Measurements from ENCODE around the gene RAC2.
"Not testable (repeated sequence)": the region's sequence is repeated elsewhere in the genome, so short reads cannot be mapped to it uniquely, and the experiment has no call there.

RAC2 gene

DNA sequence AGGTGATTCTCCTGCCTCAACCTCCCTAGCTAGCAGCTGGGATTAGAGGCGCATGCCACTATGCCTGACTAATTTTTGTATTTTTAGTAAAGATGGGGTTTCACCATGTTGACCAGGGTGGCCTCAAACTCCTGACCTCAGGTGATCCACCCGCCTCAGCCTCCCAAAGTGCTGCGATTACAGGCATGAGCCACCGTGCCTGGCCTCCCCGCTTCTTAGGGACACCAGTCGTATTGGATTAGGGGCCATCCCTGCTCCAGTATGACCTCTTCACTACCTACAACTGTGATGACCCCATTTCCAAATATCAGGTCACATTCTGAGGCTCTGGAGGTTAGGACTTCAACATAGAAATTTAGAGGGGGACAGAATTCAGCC lies 42.6 kb downstream of the RAC2 start:
- not testable (repeated sequence) for DNase-seq

- DNase-seq: no peak
Observed at GRCh38 chr22:37199760-37200108, 44.3 kb downstream of the RAC2 start.

DNA sequence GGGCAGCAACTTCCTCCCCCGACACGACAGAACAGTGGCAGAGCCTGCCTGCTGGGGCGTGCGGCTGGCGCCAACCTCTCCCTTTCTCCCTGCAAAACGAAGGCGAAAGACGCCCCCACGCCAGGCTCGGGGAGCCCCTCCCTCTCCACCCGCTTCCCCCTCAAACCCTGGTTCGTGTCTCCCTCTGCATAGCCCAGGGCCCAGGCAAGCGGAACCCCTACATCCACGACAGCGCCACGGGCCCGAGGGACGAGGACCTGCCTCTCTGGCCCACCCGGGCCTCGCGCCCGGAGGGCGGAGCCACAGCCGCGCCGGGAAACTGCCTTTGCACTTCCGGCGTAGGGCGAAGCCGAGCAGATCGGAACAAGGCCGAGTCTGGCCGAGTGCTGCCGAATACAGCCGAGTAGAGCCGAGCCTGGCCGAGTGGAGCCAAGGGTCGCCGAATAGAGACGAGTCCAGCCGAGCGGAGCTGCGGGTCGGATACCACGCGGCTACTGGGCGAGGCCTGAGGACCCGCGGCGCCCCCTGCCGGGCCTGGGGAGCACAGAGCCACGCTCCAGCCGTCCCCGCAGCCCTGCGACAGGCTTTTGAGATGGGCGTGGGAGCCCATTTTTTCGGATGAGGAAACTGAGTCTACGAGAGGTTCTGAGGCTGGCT lies 44.8 kb downstream of the RAC2 start:
- peak; percentile 99 for DNase-seq

DNA sequence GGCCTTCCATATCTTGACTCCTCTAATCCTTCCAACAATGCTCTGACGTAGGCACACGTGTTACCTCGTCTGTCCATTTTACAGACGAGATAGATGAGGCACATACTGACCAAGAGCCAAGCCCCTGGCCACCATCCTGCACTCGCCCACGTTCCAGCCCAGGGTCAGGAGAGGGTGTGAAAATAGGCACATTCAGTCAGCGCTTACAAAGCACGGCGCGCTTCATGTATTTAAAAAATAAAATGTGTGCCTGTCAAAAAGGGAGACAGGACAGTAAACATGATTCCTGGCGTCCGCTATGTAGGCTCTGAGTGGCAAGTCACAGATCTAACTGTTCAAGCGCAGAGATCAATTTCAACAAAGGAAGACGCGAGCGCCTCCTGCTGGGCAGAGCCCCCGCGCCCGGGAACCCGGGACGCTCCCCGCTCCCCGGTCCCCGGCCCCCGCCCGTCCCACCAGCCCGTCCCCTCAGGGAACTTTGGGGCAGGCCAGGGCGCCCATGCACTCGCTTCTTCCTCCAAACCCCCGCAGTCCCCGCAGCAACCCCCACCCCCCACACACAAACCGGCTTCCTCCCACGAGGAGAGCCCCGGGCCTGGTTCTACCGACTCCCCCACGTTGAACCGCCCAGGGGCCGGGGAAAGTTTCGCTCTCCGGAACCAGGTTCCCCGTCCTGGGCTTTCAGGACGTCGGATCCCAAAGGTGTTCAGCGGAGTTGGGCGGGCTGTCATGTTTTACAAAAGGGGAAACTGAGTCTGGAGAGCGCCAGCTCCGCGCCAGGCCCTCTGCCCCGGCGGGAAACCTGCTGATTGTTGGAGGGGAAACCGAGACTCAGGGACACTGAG lies 45.6 kb downstream of the RAC2 start:
- DNase-seq: peak; percentile 95

GRCh38 chr22:37197451-37198257 lies 46.4 kb downstream of the RAC2 start:
- no peak for DNase-seq

DNA sequence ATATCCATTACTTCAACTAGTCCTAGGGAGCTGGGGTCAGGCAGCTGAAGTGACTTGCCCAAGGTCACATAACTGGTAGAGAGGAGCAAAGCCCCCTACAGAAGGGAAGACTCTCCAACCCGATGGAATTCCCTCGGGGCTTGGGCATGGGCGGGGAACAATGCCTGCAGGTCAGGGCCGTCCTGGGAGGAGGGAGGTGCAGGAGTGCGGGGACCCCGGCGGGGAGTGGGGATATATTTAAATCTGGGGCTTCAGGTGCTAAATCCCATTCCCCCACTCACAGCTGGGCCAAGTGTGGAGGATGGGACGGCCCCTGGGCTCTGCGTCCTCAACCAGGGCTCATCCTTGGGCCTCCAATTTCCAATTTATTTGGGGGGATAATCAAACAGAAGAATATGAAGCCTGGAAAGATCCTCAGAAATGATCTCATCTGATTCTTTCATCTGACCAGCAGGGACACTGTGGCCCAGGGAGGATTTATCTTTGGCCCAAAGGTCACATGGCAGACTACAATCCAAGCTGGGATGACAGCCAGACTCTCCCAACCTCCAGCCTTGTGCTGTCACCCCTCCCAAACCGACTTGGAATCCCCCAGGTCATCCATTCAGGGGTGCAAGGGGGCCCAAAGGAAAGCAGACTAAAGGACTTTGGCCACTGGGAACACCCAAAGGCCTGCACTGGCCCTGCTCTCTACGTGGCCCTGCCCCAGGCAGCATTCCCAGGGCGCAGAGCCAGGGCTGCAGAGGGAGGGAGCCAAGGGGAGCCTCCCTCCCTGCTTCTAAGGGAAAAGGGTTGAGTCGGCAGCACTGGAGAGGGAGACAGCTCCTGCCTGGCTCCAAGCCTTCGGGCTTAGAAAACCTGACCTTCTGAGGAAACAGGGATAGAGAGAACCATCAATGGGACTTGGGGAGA lies 47.3 kb downstream of the RAC2 start:
- no peak for DNase-seq

DNA sequence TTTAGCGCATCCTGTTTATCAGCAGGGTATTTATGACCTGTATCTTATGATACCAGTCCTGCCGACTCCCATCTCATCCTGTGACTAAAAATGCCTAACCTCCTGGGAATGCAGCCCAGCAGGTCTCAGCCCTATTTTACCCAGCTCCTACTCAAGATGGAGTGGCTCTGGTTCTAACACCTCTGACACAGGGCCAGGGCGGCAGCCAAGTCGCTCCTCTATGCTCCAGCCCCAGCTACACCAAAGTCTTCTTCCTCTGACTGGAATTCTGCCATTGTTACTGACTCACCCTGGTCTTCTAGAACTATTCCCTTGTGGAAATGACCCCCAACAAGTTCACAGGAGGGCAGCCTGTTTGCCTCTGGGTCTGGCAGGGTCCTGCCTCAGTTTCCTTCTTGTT lies 48.1 kb downstream of the RAC2 start:
- no peak for DNase-seq

- DNase-seq: no peak
Observed at GRCh38 chr22:37194750-37195149, 49.3 kb downstream of the RAC2 start.

DNA sequence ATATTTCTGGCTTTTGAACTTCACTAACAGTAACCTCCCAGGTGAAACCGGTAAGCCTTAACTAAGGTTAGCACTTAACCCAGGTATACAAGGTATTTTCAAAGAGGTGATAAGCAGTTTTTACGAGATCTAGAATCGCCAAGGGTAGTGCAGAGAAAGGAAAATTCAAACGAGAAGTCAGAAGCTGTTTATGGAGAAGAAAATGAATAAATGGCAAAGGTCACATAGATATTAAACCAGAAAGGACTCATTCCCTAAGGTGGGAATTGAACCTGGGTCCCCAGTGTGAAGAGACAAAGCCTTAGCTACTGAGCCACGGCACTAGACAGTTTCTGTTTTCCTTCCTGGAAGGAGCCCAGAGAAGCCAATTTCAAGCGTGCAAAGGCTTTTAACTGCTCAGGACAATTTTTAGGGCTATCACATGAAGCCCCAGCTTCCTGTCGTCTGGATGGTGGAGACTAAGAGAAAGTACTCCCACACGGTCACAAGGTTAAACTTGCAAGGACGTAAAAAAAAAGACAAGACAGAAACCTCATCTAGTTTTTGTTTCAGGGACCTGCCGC lies 50.4 kb downstream of the RAC2 start:
- no peak for DNase-seq

DNA sequence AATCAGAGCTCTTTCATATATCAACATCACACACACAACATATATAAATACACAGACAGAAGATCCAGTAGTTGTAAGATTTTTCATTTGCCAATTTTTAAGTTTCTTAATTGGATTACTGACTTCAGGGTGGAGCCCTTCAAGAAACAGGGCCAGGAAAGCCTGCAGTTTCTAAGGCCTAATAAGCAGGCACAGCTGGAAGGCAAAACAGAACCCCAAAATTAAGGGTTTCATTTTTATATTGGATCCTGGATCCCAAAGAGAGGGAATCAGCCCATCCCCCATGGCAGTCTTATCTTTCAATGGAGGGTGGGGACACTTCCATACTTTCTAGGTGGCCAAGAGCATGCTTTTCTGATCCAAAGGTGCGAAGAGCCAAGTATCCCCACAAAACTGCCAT lies 51.3 kb downstream of the RAC2 start:
- no peak for DNase-seq

DNA sequence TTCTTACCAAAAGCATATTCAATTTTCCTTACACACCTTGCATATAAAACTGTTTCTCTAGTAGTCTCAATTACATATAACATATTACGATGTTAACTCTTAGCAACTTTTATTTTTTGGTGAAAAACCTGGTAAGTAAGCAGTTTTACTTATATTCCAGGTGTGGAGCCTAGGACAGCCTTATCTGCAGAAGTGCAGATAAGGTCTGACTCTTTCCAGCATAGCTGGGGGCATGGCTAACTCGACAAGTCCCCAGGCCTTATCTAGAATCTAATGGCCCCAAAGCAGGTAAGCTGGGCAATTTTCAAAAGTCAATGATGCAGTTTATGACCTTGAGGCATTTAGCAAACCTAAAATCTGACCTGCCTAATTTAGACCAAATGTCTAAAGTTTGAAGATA lies 51.9 kb downstream of the RAC2 start:
- DNase-seq: no peak

DNA sequence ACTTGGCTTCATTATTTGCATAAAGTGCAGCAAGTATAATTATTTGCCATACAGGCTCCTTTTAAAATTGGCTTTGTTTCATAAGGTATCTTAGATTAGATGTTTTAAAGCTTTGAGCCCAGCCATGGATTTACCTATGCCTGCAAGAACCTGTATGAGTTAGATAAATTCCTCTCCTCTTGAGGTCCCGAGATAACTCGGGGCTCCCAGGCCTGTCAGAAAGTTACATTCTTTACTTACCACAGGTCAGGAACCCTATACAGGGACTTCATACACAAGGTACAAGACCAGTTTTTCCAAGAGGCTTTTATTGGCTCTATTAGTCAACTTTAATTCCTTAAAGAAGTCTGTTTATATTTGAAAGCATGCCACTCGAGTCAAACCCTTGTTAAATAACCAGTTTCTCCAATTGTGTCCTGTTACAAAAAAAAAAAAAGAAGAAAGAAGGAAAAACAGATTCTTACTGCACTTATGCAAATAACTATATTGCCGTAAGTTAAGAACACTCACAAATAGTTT lies 53.7 kb downstream of the RAC2 start:
- DNase-seq: no peak

GRCh38 chr22:37188901-37189466 lies 55.1 kb downstream of the RAC2 start:
- no peak for DNase-seq

GRCh38 chr22:37187891-37188761 lies 55.9 kb downstream of the RAC2 start, which contains the start of gene C1QTNF6:
C1QTNF6 (minus strand) TSS chr22:37188247; CDS start chr22:37188213, 34 bp downstream.
- DNase-seq: no peak

- no peak for DNase-seq
Observed at GRCh38 chr22:37187552-37187890, 56.5 kb downstream of the RAC2 start.

DNA sequence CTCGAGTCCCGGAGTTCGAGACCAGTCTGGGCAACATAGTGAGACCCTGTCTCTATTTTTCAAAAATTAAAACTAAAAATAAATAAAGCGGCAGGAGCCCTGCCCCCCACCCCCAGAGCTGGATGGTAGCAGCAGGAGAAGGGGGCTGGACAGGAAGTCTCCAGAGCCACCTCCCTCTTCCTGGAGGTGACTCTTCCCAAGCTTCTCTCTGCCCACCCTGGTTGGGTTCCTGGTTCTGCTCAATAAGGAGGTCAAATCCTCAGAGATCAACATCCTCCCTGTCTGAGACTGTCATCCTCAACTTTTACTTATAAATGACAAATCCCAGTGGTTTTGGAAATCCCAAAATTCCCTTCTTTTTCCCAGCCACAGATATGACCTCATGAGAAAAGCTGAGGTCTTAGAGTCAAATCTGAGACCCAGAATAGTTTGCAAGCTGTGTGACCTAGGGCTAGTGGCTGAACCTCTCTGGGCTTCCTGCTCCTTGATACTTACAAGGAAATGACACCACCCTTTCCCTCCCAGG lies 57.0 kb downstream of the RAC2 start:
- no peak for DNase-seq

- DNase-seq: no peak
Observed at GRCh38 chr22:37186228-37186996, 57.7 kb downstream of the RAC2 start.

GRCh38 chr22:37185646-37186227 lies 58.3 kb downstream of the RAC2 start:
- no peak for DNase-seq

Measured in activated CD8-positive, alpha-beta memory T cell treated with anti-CD3 and anti-CD28 coated beads, Interleukin-2, amount 50 U/mL, for 4 hours (primary cell).